Measurements from ENCODE around the gene ATP10B. TPM values are rescaled to one million over a fixed set of nuclear protein-coding genes. Genes with fewer than 3 reads are reported as not detected.

ATP10B gene
- total and polyA plus RNA-seq, 2 experiments from 2014 or later: not detected

- Histone ChIP-seq H3K4me3 (no peak overlapping the region), H3K4me2 (ENCODE audit: unreplicated experiment) (no peak overlapping the region)
Measured at GRCh38 chr5:160550075-160550474, 301.9 kb downstream of the ATP10B start.

DNA sequence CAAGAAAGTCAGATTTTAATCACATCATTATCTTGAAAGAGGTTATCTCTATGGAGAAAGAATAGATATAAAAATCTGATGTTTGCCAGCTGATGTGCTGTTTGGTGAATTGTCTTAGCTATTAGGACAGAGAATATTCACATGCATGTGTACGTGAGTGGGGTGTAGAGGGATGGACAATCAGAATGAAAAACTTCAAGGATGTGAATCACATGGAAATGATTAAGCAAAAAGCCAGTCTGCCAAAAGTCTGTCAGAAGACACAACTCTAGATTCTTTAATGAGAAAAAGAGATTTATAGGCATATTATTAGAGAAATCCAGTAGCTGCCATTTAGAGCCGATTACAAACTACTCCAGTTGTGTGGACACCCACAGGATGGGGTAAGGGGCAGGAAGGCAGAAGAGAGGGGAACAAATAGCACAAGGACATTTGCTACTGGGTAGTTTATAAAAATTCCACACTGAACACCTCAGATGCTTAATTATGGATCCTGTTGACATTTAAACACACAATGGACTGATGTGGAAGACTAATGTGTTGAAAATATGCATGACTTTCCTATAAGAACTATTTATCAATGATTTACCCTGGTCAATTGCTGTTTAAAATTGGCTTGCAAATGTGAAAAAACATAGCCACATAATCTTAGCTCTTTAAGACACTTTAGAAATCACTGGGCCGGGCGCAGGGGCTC, 302.9 kb downstream of the ATP10B start:
- Histone ChIP-seq H4K20me1 (ENCODE audit: insufficient read depth) (no peaks in the 10 kb centered on the region), H3K27ac (no peak overlapping the region), H3K4me2 (ENCODE audit: unreplicated experiment) (peak overlapping the region; percentile 12), H3F3A (ENCODE audit: insufficient read depth) (no peaks in the 10 kb centered on the region; the same call in 1 of the 2 replicates), H3K9me3 (ENCODE audit: low read depth) (no peaks in the 10 kb centered on the region), H3K79me2 (ENCODE audit: insufficient read depth) (no peaks in the 10 kb centered on the region), H2AFZ (no peak overlapping the region), H3K4me1 (ENCODE audit: insufficient read depth) (peaks cover 8% of the 10 kb centered on the region; the same call in 1 of the 2 replicates), H3K9ac (no peak overlapping the region), H3K4me3 (no peak overlapping the region), H3K36me3 (ENCODE audit: low read depth) (no peaks in the 10 kb centered on the region), H3K27me3 (replicated peaks; ENCODE audit: insufficient read depth) (no peaks in the 10 kb centered on the region), H3K9me2 (ENCODE audit: insufficient read depth) (no peaks in the 10 kb centered on the region)
- WGBS, 2 experiments (ENCODE audit: low coverage in 1 of 2, low lambda C conversion rate in 2 of 2, missing lambda C conversion rate in 2 of 2): 39 to 45% methylated on average over 4 of the region's 4 CpGs
- in situ Hi-C loops (cut with MboI): no loop called here
- DNase-seq: peak; percentile 23
- TF ChIP-seq EZH2phosphoT487 (IDR thresholded peaks at IDR 0.05; ENCODE audit: insufficient read depth, low read depth) (no peak), EZH2 (IDR thresholded peaks at IDR 0.05; ENCODE audit: insufficient read depth, poor library complexity, severe bottlenecking) (no peak)

More at GRCh38 chr5:160550075-160550474, 301.9 kb downstream of the ATP10B start:
- no peak for DNase-seq
- no peak overlapping the region for H2AFZ ChIP-seq
- H3K27ac ChIP-seq: no peak overlapping the region
- H3K9ac ChIP-seq: no peak overlapping the region
- no peak for TF ChIP-seq EZH2 (IDR thresholded peaks at IDR 0.05; ENCODE audit: insufficient read depth, poor library complexity, severe bottlenecking)
- no peak for TF ChIP-seq EZH2phosphoT487 (IDR thresholded peaks at IDR 0.05; ENCODE audit: insufficient read depth, low read depth)
- peaks cover 8% of the 10 kb centered on the region; the same call in 1 of the 2 replicates for H3K4me1 ChIP-seq (ENCODE audit: insufficient read depth)
- no peaks in the 10 kb centered on the region for H3K79me2 ChIP-seq (ENCODE audit: insufficient read depth)
- H3K27me3 ChIP-seq (replicated peaks; ENCODE audit: insufficient read depth): no peaks in the 10 kb centered on the region
- H3K9me3 ChIP-seq (ENCODE audit: low read depth): no peaks in the 10 kb centered on the region
- no peaks in the 10 kb centered on the region for H3K36me3 ChIP-seq (ENCODE audit: low read depth)
- no peaks in the 10 kb centered on the region for H3K9me2 ChIP-seq (ENCODE audit: insufficient read depth)
- H4K20me1 ChIP-seq (ENCODE audit: insufficient read depth): no peaks in the 10 kb centered on the region
- no peaks in the 10 kb centered on the region; the same call in 1 of the 2 replicates for H3F3A ChIP-seq (ENCODE audit: insufficient read depth)
- in situ Hi-C loops (cut with MboI): no loop called here

- Histone ChIP-seq H3K4me2 (ENCODE audit: unreplicated experiment) (no peak overlapping the region), H3K36me3 (ENCODE audit: low read depth) (no peaks in the 10 kb centered on the region), H3K4me3 (no peak overlapping the region), H3K79me2 (ENCODE audit: insufficient read depth) (no peaks in the 10 kb centered on the region), H2AFZ (no peak overlapping the region), H3F3A (ENCODE audit: insufficient read depth) (no peaks in the 10 kb centered on the region; the same call in 1 of the 2 replicates), H3K27me3 (replicated peaks; ENCODE audit: insufficient read depth) (no peaks in the 10 kb centered on the region), H3K9me3 (ENCODE audit: low read depth) (no peaks in the 10 kb centered on the region), H3K27ac (no peak overlapping the region), H4K20me1 (ENCODE audit: insufficient read depth) (no peaks in the 10 kb centered on the region), H3K4me1 (ENCODE audit: insufficient read depth) (peaks cover 8% of the 10 kb centered on the region; the same call in 1 of the 2 replicates), H3K9me2 (ENCODE audit: insufficient read depth) (no peaks in the 10 kb centered on the region), H3K9ac (no peak overlapping the region)
- no peak for DNase-seq
- WGBS, 2 experiments (ENCODE audit: low coverage in 1 of 2, low lambda C conversion rate in 2 of 2, missing lambda C conversion rate in 2 of 2): 40 to 56% methylated on average over 1 of the region's 1 CpG
- in situ Hi-C loops (cut with MboI): no loop called here
- TF ChIP-seq EZH2 (IDR thresholded peaks at IDR 0.05; ENCODE audit: insufficient read depth, poor library complexity, severe bottlenecking): no peak
- no peak for TF ChIP-seq EZH2phosphoT487 (IDR thresholded peaks at IDR 0.05; ENCODE audit: insufficient read depth, low read depth)
Measured at GRCh38 chr5:160547872-160548271, 304.1 kb downstream of the ATP10B start.

- H3K27me3 ChIP-seq (replicated peaks; ENCODE audit: insufficient read depth): no peaks in the 10 kb centered on the region
- no peak for DNase-seq
- TF ChIP-seq EZH2 (IDR thresholded peaks at IDR 0.05; ENCODE audit: insufficient read depth, poor library complexity, severe bottlenecking) (no peak), EZH2phosphoT487 (IDR thresholded peaks at IDR 0.05; ENCODE audit: insufficient read depth, low read depth) (no peak)
- H4K20me1 ChIP-seq (ENCODE audit: insufficient read depth): no peaks in the 10 kb centered on the region
- no peak overlapping the region for H3K4me2 ChIP-seq (ENCODE audit: unreplicated experiment)
- H3F3A ChIP-seq (ENCODE audit: insufficient read depth): no peaks in the 10 kb centered on the region; the same call in 1 of the 2 replicates
- no peak overlapping the region for H2AFZ ChIP-seq
- no peaks in the 10 kb centered on the region for H3K36me3 ChIP-seq (ENCODE audit: low read depth)
- WGBS, 2 experiments (ENCODE audit: low coverage in 1 of 2, low lambda C conversion rate in 2 of 2, missing lambda C conversion rate in 2 of 2): 89% methylated on average over 2 of the region's 2 CpGs
- H3K9me3 ChIP-seq (ENCODE audit: low read depth): no peaks in the 10 kb centered on the region
- H3K4me3 ChIP-seq: no peak overlapping the region
- H3K79me2 ChIP-seq (ENCODE audit: insufficient read depth): no peaks in the 10 kb centered on the region
- H3K9ac ChIP-seq: no peak overlapping the region
- in situ Hi-C loops (cut with MboI): no loop called here
- H3K4me1 ChIP-seq (ENCODE audit: insufficient read depth): peaks cover 8% of the 10 kb centered on the region; the same call in 1 of the 2 replicates
- H3K9me2 ChIP-seq (ENCODE audit: insufficient read depth): no peaks in the 10 kb centered on the region
- no peak overlapping the region for H3K27ac ChIP-seq
Measured at GRCh38 chr5:160547061-160547460, 304.9 kb downstream of the ATP10B start.

Measured in GM23248 (cell line).